HL-60 (cell line): ENCODE measurements around the gene TRIM3.

ENCODE experiments used
- DNase-seq, 2 experiments: peaks; one replicate each; pipeline ENCODE4 v3.0.0-alpha.2; 2010 to 2020; ENCODE audit warnings: low read depth in 1 of 2, low spot score in 1 of 2
- H3K27ac ChIP-seq: fragments of 250-450 bp; sonication (Bioruptor Pico); replicated peaks from 2 replicates; pipeline ENCODE4 v1.5.1; 2020; ENCODE audit warnings: mild to moderate bottlenecking, moderate library complexity
- H3K27me3 ChIP-seq: fragments of 250-450 bp; sonication (Bioruptor Pico); 2 replicates; pipeline ENCODE4 v1.5.1; 2021; ENCODE audit warnings: mild to moderate bottlenecking, moderate library complexity; ENCODE audit not compliant: insufficient read depth, poor library complexity, severe bottlenecking
- H3K4me3 ChIP-seq: replicated peaks from 2 replicates; pipeline ENCODE4 v1.5.1; 2011; ENCODE audit warnings: mild to moderate bottlenecking, control low read depth, low read length; ENCODE audit not compliant: insufficient read depth
- CTCF ChIP-seq: IDR thresholded peaks from one replicate; pipeline ENCODE4 v1.5.1; 2011; ENCODE audit warnings: low read length, control low read depth, inconsistent platforms; ENCODE audit not compliant: insufficient read depth
- GABPA ChIP-seq: IDR thresholded peaks from 2 replicates; pipeline ENCODE4 v1.6.1; 2012; ENCODE audit warnings: low read depth
- POLR2AphosphoS5 ChIP-seq: IDR thresholded peaks from 2 replicates; pipeline ENCODE4 v1.6.1; 2012; ENCODE audit warnings: low read depth
- REST ChIP-seq: IDR thresholded peaks from 2 replicates; pipeline ENCODE4 v1.6.1; 2012; ENCODE audit warnings: low read depth; ENCODE audit not compliant: insufficient replicate concordance
- SPI1 ChIP-seq: IDR thresholded peaks from 2 replicates; pipeline ENCODE4 v1.6.1; 2012; ENCODE audit warnings: low read depth, mild to moderate bottlenecking, borderline replicate concordance

Gene TRIM3

GRCh38 chr11:6438979-6439571 lies 34.7 kb downstream of the TRIM3 start:
- H3K4me3 ChIP-seq = no peak overlapping the region
- H3K27ac ChIP-seq = no peak overlapping the region
- H3K27me3 ChIP-seq = no peaks in the 10 kb centered on the region
- no peak for TF ChIP-seq GABPA
- TF ChIP-seq CTCF = peak; percentile 51
- TF ChIP-seq REST = no peak
- peak; percentile 17; the same call in 1 of the 2 replicates for TF ChIP-seq SPI1
- TF ChIP-seq POLR2AphosphoS5 = no peak
- peak; percentile 52 to 72 for DNase-seq

DNA sequence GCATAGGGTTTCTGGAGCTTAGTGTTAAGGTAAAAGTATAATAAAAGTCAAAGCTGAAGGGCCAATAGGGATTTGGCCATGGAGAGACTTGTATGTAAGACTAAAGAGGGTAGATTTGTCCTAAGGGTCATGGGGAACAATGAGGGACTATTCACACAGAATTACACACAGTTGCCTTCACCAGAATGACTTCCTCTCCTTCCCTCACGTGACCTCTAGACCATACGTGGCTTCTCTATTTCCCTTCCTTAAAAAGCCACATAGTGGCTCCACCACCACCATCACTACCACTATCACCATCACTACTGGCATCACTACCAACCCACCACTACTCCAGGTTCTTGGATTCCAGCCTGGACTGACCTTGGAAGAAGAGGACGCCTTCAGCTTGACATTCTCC lies 35.7 kb downstream of the TRIM3 start:
- TF ChIP-seq SPI1 = peak; percentile 92
- TF ChIP-seq REST = no peak
- H3K4me3 ChIP-seq = no peak overlapping the region
- no peak overlapping the region for H3K27ac ChIP-seq
- peak in 1 of 2 experiments; percentile 68 for DNase-seq
- no peaks in the 10 kb centered on the region for H3K27me3 ChIP-seq

DNA sequence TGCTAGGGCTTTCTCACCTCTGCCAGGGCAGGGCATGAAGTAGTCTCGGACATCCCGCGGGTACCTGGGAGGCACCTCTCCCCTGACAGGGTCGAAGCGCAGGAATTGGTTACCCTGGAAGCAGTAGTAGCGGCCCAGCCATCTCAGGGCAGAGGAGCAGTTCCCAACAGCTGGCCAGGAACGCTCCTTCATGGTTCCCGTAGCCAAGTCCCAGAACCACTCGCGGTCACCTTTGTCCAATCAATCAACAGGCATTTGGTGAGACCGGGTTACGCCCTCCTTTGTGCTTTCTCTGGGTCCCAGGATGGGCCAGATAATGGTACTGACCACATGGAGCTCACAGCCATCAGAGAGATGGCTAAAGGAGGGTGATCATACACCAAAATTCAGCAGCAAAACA lies 36.3 kb downstream of the TRIM3 start:
- Histone ChIP-seq H3K27me3 (no peaks in the 10 kb centered on the region), H3K27ac (no peak overlapping the region), H3K4me3 (no peak overlapping the region)
- no peak for TF ChIP-seq REST
- no peak for TF ChIP-seq SPI1
- no peak for TF ChIP-seq GABPA
- TF ChIP-seq POLR2AphosphoS5 = no peak
- TF ChIP-seq CTCF = no peak
- DNase-seq = no peak
